HG03103 (cell line): ENCODE measurements around the gene CIDEB.
"Not testable (repeated sequence)": the region's sequence is repeated elsewhere in the genome, so short reads cannot be mapped to it uniquely, and the experiment has no call there.

Experiments
- ATAC-seq: cut with Tn5 transposase; IDR thresholded peaks from one replicate; pipeline ENCODE4 v1.9.1; 2021; ENCODE audit warnings: low read depth; ENCODE audit not compliant: unreplicated experiment

The CIDEB gene

GRCh38 chr14:24332268-24332993 is 24.7 kb upstream of the CIDEB start:
- peak; percentile 79 for ATAC-seq

- ATAC-seq, result no peak
Measured at GRCh38 chr14:24331731-24332267, 24.0 kb upstream of the CIDEB start.

DNA sequence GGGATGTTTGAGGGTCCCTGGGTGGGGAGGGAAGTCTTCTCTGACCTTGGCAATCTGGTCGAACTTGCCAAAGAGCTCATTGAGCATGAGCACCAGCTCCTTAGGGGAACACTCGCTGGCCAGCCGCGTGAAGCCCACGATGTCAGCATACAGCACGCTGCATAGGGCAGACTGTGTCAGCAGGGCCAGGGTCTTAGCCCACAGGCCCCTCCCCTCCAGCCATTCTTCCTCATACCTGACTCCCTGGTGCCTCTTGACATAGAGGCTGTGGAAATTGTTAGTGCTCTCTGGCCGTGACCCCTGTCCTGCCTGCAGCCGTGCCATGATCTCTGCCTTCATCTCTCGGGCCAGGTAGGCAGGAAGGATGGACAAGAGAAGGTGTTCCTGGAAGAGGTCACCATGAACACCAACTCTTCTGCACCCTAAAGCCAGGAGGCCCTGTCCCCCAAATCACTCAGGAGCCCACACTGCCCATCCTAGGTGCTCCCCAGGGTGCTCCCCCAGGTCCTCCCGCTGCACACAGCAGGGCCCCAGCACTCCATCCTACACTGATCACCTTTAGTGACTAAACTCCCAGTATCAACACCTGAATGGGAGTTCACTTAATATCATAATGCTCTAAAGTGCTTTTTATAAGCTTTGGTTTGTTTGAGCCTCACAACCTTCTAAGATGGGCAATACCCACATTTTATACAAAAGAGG is 23.3 kb upstream of the CIDEB start:
- ATAC-seq, result no peak

DNA sequence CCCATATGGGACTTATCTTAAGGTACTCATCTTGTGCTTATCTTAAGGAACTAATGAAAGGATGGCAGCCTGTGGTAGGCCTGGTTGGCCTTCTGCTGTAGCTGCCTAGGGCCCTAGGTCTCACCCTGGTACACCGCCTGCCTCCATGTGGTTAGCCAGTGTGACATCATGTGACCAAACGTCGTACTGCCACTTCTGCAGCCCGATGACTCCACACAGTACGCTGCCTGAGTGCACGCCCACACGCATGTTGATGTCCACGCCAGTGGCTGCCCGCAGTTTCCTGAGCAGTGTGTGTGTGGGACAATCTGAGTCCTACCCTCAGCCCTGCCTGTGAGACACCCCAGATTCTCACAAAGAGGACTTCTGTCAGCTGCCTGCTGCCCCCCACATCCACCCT is 22.0 kb upstream of the CIDEB start:
- no peak for ATAC-seq

DNA sequence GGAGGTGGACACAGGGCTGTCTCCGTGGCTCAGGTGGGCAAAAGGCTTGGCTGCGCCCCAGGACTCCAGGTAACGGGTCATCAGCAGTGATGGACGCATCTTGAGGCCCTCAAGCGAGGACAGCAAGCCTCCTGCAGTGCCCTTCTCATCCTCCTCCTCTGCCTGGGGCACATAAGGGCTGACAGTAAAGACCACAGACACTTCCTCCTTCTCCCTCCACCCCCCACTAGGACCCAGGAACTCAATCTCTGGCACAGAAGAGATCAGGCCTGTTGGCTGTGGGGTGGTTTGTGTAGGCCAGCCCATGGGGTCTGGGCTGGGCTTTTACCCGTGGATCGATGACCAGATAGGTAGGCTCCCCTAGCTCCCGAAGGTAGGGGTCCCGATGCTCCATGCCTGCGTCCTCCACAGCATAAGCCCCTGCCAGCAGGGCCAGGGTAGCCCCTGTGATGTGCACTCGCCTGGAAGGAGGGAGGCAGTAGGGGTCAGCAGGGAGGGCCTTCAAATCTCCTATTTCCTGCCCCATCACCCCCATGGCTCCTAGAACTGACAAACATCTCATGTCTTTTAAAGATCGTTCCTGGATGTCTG is 21.4 kb upstream of the CIDEB start:
- no peak for ATAC-seq

GRCh38 chr14:24327914-24328313 is 20.1 kb upstream of the CIDEB start:
- ATAC-seq, result not testable (repeated sequence)

GRCh38 chr14:24327303-24327702 is 19.5 kb upstream of the CIDEB start:
- no peak for ATAC-seq

GRCh38 chr14:24325963-24326362 is 18.2 kb upstream of the CIDEB start:
- no peak for ATAC-seq

DNA sequence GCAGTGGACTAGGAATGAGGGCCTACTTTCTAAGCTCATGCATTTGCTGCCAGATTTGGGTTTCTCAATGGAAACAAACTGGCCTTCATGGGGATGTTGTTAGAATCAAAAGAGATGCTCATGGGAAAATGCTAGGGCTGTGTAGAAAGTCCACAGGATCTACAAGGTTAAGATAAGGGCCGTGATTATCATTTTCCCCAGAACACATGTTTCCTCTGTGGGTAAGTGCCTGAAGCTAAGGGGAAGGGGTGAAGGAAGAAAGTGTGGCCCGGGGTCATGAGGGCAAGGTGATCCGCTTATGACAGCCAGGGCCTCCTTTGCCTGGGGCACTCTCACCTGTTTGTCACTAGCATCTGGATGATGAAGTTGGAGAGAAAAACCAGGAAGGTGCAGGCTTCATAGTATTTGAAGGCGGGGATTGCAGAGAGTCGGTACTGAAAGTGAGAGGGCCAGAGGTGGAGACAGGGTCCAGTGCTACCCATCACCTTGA is 17.3 kb upstream of the CIDEB start:
- no peak for ATAC-seq

- no peak for ATAC-seq
Measured at GRCh38 chr14:24324024-24324423, 16.2 kb upstream of the CIDEB start.

DNA sequence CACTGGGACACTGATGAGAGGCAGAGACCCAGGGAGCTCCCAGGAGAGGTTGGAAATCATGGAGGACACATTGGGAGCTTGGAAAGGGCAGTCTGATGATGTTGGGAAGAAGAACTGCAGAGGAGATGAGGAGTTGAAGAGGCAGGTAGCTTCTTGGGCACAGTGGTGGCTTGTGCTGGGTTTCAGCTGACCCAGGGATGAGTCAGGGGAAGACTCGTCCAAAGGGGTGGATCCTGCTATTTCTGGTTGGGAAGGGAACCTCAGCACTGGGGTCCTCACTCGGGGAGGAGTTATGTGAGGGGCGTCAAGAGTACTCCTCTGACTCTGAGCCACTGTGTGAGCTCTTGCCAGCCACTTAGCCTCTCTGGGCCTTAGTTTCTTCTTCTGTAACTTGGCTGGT is 15.6 kb upstream of the CIDEB start:
- ATAC-seq, result no peak

DNA sequence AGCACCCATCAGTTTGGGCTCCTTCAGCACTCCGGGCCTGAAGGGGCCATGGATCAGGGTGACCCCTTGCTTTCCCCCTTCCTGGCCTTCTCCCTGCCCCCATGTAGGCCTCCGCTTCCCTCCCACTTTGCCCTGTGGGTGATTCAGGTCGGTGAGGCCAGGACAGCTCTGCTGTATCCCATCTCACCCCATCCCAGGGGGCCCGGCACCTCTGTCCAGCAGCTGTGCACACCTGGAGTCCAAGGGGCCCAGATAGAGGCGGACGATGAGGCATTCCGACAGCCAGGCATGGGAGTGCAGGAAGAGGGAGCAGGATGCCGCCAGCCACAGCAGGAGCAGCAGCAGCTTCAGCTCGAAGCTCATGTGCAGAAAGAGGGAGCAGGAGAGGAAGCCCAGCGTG is 14.9 kb upstream of the CIDEB start:
- no peak for ATAC-seq

DNA sequence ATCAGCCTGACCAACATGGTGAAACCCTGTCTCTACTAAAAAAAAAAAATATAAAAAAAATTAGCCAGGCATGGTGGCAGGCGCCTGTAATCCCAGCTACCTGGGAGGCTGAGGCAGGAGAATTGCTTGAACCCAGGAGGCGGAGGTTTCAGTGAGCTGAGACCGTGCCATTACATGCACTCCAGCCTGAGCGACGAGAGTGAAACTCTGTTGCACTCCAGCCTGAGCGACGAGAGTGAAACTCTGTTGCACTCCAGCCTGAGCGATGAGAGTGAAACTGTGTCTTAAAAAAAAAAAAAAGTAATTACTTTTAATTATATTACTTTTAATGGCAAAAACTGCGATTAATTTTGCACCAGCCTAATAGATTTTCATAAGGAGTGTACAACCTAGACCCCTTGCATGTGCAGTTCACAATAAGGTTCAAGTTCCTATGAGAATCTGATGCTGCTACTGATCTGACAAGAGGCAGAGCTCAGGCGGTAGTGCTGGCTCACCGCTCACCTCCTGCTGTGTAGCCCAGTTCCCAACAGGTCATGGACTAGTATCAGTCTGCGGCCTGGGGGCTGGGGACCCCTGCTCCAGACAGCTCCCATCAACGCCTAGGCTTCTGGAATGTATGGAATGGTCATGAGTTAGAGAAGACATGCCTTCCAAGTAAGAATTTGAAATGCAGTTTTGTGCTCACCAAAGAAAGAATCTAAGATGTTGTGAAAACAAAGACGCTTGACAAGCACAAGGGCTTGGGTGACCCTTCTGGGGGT is 13.6 kb upstream of the CIDEB start:
- ATAC-seq, result no peak

DNA sequence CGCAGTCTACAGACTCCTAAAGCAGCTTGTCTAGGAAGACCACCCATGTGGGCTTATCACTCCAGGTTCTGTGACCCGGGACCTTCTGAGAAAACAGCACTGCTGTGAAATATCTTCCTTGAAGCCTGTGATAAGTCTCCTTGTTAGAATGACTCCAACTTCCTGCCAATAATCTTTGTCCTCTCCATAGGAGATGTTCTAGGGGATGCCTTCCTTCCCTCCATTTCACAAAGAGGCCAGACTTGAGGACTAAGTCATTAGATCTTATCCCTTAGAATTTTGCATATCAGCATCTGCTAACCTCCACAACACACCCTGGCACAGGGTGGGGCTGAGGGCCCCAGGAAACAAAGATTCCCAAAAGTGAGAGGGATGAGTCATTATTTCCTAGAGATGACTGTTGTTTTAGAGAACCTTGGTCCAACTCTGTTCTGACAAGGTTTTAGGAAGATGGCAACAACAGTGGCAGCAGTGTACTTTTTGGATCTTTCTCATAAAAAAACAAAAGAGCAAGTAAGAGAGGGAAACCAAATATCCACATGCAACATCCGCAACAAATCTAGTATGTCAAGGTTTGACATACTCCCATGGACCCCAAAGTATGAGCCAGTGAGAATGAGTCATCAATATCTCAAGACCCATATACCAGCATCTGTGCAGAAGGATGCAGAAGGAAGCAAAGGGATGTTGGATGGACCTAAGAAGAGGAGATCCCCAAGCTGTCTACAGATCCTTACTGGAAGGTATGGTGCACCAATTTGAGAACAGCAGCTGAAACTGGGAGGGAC is 9.6 kb upstream of the CIDEB start:
- ATAC-seq, result no peak

DNA sequence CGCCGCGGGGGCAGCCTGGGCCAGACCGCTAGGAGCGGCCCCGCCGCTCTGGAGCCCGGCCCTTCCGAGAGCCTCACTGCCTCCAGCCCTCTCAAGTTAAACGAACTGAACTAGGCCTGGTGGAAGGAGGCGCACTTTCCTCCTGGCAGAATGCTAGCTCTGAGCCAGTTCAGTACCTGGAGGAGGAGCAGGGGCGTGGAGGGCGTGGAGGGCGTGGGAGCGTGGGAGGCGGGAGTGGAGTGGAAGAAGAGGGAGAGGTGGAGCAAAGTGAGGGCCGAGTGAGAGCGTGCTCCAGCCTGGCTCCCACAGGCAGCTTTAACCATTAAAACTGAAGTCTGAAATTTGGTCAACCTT is 8.8 kb upstream of the CIDEB start:
- ATAC-seq, result no peak

DNA sequence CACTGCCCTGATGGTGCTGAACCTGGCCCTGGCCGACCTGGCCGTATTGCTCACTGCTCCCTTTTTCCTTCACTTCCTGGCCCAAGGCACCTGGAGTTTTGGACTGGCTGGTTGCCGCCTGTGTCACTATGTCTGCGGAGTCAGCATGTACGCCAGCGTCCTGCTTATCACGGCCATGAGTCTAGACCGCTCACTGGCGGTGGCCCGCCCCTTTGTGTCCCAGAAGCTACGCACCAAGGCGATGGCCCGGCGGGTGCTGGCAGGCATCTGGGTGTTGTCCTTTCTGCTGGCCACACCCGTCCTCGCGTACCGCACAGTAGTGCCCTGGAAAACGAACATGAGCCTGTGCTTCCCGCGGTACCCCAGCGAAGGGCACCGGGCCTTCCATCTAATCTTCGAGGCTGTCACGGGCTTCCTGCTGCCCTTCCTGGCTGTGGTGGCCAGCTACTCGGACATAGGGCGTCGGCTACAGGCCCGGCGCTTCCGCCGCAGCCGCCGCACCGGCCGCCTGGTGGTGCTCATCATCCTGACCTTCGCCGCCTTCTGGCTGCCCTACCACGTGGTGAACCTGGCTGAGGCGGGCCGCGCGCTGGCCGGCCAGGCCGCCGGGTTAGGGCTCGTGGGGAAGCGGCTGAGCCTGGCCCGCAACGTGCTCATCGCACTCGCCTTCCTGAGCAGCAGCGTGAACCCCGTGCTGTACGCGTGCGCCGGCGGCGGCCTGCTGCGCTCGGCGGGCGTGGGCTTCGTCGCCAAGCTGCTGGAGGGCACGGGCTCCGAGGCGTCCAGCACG is 8.2 kb upstream of the CIDEB start:
- ATAC-seq, result no peak

DNA sequence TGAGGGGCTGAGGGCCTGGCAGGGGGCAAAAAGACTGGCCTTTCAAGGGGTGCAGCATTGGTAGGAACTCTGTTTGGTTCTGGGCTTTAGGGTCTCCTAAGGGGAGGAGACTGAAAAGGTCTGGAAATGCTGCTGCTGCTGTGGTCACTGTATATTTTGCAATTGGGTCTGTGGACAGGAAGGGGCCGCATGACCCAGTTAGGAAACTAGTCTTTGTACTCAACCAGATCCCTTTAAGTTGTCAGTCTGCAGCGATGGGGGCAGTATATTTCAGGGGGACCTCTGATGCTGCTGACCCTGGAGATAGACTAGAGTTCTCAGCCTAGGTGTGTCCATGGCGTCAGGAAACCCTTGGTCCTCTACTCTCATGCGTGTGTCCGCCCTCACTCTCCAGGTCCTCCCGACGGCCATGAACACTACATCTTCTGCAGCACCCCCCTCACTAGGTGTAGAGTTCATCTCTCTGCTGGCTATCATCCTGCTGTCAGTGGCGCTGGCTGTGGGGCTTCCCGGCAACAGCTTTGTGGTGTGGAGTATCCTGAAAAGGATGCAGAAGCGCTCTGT is 7.5 kb upstream of the CIDEB start:
- ATAC-seq, result no peak

GRCh38 chr14:24314377-24315193 is 6.8 kb upstream of the CIDEB start:
- ATAC-seq, result no peak
